ENCODE measurements around the gene LRP5. TPM values are rescaled to one million over a fixed set of nuclear protein-coding genes. Genes with fewer than 3 reads are reported as not detected.

The LRP5 gene
- total RNA-seq, 2 experiments from 2014 or later: 32.2 to 32.7 TPM

DNA sequence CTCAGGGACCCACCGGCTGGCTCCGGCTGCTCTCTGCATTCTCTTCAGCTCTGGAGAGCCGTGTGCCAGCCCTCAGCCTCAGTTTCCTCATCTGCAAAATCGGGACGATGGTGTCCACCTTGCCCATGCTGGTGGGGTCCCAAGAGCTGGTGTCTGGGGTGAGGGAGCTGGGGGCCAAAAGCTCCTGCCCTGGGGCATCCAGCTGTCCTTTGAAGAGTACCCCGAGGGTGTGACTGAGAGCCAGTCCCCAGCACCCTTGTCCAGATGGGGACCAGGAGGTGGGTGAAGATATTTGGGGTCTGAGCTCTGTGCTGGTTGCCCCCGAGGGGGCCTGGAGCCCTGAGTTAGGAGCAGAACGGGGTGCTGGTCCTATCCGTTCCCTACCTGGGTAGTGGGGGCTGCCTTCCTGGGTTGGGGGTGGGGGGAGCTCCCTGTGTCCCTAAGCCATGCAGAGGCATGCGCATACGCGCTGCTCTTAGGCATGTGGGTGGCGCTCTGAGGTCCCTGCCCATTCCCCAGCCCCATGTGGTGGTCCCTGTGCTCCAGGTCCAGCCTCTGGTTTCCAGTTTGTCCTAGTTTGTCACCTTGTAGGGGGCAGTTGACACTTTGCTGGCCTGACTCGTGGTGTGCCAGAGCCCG, 4.9 kb downstream of the LRP5 start:
- POLR2A ChIA-PET: no interaction called here
- H3K27ac Mint-ChIP-seq: no peak overlapping the region
- DNase-seq: no peak
- H3K4me3 Mint-ChIP-seq: no peak overlapping the region
- H3K4me1 Mint-ChIP-seq: peaks cover 33% of the 10 kb centered on the region
- CTCF ChIA-PET: interaction anchor here (0.6 kb wide), 1 partner anchor 40 kb away, joined by 3 read pairs; no protein-coding TSS in a partner anchor
- H3K9me3 Mint-ChIP-seq: no peaks in the 10 kb centered on the region
- peaks cover 4% of the 10 kb centered on the region for H3K27me3 Mint-ChIP-seq
- H3K36me3 Mint-ChIP-seq (ENCODE audit: low read depth): peaks cover 11% of the 10 kb centered on the region

DNA sequence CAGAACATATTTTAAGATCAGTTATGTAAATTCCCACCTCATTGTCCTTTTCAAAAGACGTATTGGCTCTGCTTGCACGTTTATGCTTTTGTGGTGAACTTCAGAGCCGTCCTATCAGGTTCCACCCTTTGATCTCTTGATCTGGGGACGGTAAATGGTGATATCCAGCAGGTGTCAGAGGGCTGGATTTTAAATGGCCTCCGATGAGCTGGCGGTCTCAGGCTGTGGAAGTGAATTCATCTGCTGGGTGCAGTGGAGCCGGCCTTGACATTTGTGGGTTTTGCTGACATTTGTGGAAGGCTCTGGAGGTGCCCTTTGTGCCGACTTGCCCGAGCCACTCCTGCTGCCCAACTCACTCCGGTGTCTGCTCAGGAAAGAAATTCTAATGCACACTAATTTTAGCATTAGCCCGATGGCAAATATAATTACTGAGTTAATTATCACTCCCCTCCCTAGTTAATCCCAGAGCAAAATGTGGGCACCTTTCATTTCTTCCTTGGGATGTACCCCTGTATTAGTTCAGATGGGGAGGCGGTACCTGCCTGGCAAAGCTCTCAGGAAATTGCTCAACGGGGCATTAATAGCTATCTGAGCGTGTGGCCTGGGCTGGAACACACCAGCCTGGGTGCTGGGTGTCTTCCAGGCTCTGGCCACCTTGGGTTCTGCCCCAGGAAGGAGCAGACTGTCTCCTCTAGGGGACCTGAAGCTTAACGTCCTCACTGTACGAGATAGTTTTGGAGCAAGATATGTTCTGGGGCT, 9.1 kb downstream of the LRP5 start:
- POLR2A ChIA-PET: no interaction called here
- no peak for DNase-seq
- CTCF ChIA-PET: interaction anchor here (1.0 kb wide), 1 partner anchor 62 kb away, joined by 3 read pairs; no protein-coding TSS in a partner anchor
- Mint-ChIP-seq H3K4me1 (peaks cover 7% of the 10 kb centered on the region), H3K27ac (no peak overlapping the region), H3K36me3 (ENCODE audit: low read depth) (peaks cover 4% of the 10 kb centered on the region), H3K9me3 (no peaks in the 10 kb centered on the region), H3K27me3 (no peaks in the 10 kb centered on the region), H3K4me3 (no peak overlapping the region)

DNA sequence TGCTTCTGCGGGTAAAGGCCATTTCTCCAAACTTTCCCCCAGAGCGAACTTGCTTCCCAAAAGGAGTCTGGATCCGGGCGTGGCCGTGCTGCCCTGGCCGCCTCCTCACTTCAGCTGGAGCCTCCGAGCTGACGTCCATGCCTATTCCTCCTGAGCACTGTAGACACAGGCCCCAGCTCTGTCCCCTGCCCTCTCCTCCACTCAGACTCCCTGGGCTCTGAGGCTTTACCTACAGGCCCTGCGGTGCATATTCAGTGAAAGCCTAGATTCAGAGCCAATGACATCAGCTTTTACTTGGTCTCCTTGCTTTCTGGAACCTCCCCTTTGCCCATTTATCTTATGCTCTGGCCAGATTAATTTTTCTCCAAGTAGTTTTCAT, 9.7 kb downstream of the LRP5 start:
- peaks cover 4% of the 10 kb centered on the region for H3K36me3 Mint-ChIP-seq (ENCODE audit: low read depth)
- H3K27me3 Mint-ChIP-seq: no peaks in the 10 kb centered on the region
- CTCF ChIA-PET: interaction anchor here (0.6 to 1.0 kb wide), 2 partner anchors 62 to 1124 kb away, joined by 3 to 4 read pairs; no protein-coding TSS in a partner anchor
- POLR2A ChIA-PET: no interaction called here
- H3K9me3 Mint-ChIP-seq: no peaks in the 10 kb centered on the region
- H3K4me1 Mint-ChIP-seq: peaks cover 7% of the 10 kb centered on the region
- no peak overlapping the region for H3K4me3 Mint-ChIP-seq
- no peak overlapping the region for H3K27ac Mint-ChIP-seq
- DNase-seq: no peak

DNA sequence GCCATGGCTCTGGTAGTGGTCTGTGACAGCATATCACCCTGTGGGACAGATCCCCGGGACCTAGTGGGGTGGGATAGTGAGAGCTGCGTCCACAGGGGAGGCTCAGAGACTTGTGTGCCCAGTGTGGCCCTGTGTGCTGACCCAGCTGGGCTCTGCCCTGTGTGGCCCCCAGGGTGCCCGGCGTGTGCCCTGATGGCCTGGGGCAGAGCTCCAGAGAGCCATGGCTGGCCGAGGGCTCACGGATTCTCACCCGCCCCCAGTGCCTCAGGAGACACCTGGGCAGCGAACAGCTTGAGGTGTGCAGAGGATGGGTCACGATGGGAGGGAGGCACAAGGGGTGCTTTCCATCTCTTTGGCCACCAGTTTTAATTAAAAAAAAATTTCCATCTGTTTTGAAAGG, 11.8 kb downstream of the LRP5 start:
- ChIA-PET CTCF (interaction anchor here (0.5 to 1.5 kb wide), 3 partner anchors 9 to 66 kb away, joined by 3 to 5 read pairs (median 3); no protein-coding TSS in a partner anchor), POLR2A (no interaction called here)
- Mint-ChIP-seq H3K4me3 (no peak overlapping the region), H3K27me3 (no peaks in the 10 kb centered on the region), H3K27ac (no peak overlapping the region), H3K36me3 (ENCODE audit: low read depth) (peaks cover 10% of the 10 kb centered on the region), H3K4me1 (peaks cover 28% of the 10 kb centered on the region), H3K9me3 (no peaks in the 10 kb centered on the region)
- DNase-seq: no peak

DNA sequence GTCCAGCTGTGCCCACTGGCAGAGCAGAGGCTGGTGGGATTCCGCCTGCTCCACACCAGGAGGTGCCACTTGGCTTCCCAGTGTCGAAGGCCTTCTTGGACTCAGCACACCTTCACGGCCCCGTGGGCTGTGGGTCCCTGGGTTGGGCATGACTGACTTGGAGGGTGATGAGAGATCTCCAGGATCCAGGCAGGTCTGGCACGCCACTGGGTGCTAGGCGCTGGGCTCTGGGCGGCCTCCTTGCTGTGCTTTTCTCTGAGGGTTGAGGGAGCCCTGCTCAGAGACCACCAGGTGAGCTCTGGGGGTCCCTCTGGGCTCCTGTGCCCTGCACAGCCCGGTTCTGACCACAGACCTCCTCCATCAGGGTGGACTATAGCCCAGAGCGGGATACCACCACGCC, 12.3 kb downstream of the LRP5 start:
- CTCF ChIA-PET: interaction anchor here (0.5 to 1.5 kb wide), 2 partner anchors 24 to 67 kb away, joined by 3 to 5 read pairs; no protein-coding TSS in a partner anchor

DNA sequence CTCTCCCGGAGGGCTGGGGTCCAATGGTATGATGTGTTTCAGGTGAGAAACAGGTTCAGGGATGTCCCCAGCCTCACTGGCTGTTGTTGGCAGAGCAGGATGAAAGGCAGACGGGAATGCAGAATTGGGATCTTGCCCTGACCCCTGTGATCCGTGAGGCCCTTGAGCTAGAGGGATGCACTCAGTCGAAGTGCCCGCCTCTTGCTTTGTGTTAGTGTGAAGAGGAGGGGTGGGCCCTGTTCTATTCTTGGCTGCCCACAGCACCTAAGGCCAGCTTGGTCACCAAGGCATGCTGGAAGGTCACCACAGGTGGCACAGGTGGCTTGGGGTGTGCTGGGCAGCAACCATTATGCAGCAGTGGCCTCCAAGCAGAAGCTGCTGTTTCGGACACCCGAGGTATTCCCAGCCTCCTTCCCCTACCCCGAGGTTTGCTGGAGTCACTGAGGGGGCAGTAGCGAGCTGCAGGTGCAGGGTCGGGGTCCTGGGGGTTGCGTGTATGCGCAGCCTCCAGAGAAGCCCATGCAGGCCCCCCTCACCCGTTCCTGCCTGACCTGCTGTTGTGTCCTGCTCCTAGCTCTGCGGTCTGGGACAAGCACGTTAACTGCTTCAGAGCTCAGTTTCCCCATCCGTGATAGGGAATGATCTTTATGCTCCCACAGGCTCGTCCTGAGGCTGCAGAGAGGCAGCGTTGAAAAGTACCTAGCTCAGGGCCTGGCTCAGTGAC, 13.0 kb downstream of the LRP5 start:
- ChIA-PET POLR2A (no interaction called here), CTCF (no interaction called here)

More for the DNA sequence above, 12.3 kb downstream of the LRP5 start:
- Mint-ChIP-seq H3K4me3 (no peak overlapping the region), H3K27ac (no peak overlapping the region), H3K9me3 (no peaks in the 10 kb centered on the region), H3K4me1 (peaks cover 29% of the 10 kb centered on the region), H3K27me3 (no peaks in the 10 kb centered on the region), H3K36me3 (ENCODE audit: low read depth) (peaks cover 10% of the 10 kb centered on the region)
- DNase-seq: no peak
- POLR2A ChIA-PET: no interaction called here

DNA sequence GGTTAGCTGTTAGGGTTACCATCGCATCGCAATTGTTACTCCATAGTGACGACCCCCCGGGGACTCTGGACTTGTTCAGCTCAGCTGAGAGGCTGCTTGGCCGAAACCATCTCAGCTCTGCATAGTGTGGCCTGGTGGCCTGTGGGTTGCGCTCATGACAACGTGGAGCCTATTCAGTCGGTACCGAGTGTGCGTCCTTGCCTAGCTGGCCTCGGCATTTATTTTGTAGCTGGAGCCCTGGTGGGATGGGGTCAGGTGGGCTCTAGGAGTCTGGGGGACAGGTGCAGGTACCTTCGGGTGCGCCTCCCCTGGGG, 13.5 kb downstream of the LRP5 start:
- Mint-ChIP-seq H3K36me3 (ENCODE audit: low read depth) (peaks cover 11% of the 10 kb centered on the region), H3K4me3 (no peak overlapping the region), H3K27me3 (no peaks in the 10 kb centered on the region), H3K27ac (no peak overlapping the region), H3K4me1 (peaks cover 41% of the 10 kb centered on the region), H3K9me3 (no peaks in the 10 kb centered on the region)
- ChIA-PET CTCF (no interaction called here), POLR2A (no interaction called here)
- no peak for DNase-seq

More for the DNA sequence above, 13.0 kb downstream of the LRP5 start:
- Mint-ChIP-seq H3K27ac (no peak overlapping the region), H3K27me3 (no peaks in the 10 kb centered on the region), H3K4me3 (no peak overlapping the region), H3K9me3 (no peaks in the 10 kb centered on the region), H3K36me3 (ENCODE audit: low read depth) (peaks cover 10% of the 10 kb centered on the region), H3K4me1 (peaks cover 36% of the 10 kb centered on the region)
- DNase-seq: no peak

DNA sequence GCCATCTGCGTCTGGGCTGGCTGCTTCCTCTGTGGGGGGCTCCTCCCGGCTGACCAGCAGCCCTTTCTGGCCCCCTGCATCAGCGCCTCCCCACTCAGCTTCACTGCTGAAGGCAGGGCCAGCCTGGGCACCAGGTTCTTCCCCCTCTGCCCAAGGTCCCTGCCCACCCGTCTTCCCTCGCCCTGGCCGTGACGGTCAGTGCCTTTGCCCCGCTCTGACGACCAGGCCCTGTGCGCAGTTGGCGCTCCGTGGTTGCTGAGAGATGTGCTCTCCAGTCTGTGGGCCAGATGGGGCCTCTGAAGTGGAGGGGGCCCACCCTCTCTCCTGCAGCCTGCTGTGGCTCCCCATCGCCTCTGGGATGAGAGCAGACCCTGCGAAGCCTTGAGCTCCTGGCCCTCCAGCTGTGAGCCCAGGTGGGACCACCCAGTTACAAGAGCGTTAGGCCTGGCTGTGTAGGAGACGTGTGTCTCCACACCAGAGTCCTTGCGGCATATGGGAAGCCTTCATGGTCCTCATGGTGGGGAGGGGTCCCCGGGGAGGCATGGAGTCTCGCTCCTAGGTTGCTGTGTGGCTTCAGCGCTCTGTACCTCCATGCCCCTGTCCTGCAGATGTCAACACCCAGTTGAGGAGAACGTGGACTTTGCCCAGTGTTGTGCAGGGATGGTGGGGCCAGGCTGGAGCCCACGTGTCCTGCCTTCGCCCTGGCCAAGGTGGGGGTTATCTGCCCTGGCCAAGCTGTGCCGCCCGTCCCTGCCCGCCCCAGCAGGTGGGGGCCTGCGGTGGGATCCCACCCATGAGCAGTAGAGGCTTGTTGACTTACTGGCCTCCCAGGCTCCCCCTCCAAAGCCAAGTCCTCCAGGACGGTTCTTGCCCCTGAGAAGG, 14.2 kb downstream of the LRP5 start:
- no peaks in the 10 kb centered on the region for H3K27me3 Mint-ChIP-seq
- ChIA-PET CTCF (interaction anchor here (0.6 kb wide), 1 partner anchor 21 kb away, joined by 3 read pairs; no protein-coding TSS in a partner anchor), POLR2A (no interaction called here)
- H3K27ac Mint-ChIP-seq: no peak overlapping the region
- H3K9me3 Mint-ChIP-seq: no peaks in the 10 kb centered on the region
- DNase-seq: no peak
- H3K4me3 Mint-ChIP-seq: no peak overlapping the region
- peaks cover 12% of the 10 kb centered on the region for H3K36me3 Mint-ChIP-seq (ENCODE audit: low read depth)
- peaks cover 48% of the 10 kb centered on the region for H3K4me1 Mint-ChIP-seq

DNA sequence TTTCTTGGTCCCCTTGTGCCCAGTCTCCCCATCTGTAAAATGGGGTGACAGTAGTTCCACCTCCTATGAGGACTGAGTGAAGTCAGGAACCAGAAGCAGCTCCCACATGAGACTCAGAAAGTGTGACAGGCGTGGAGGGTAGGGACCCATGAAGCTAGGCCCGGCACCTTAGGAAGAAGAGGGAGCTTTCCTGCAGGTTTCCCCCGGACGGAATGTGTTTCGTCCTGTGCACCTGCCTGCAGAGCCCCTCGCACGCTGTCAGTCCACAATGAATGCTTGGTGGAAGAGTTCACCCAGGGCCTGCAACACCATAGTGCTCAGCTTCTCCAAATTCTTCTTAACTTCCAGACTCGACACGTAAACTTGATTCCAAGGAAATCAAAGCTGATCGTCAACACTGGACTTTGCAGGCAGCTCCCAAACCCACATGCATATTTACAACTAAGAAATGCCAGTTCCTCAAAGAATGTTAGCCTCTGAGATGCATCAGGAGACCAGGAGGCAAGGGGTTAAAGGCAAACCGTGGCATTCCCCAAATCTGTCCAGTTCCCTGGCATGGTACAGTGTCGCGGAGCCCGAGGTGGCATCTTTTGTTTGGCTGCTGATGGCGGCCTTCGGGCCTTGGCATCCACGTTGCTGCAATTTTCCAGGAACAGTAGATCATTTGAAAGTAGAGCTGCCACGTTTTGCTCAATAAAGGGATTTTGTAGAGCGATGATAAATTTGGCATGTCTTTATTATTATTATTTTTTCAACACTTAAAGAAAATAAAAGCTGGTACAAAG, 15.4 kb downstream of the LRP5 start:
- H3K9me3 Mint-ChIP-seq: no peaks in the 10 kb centered on the region
- ChIA-PET POLR2A (no interaction called here), CTCF (interaction anchor here (0.7 to 1.3 kb wide), 3 partner anchors 8 to 26 kb away, joined by 3 read pairs; no protein-coding TSS in a partner anchor)
- peak overlapping the region; percentile 38 for H3K4me3 Mint-ChIP-seq
- H3K27me3 Mint-ChIP-seq: no peaks in the 10 kb centered on the region
- H3K4me1 Mint-ChIP-seq: peaks cover 60% of the 10 kb centered on the region
- no peak for DNase-seq
- H3K36me3 Mint-ChIP-seq (ENCODE audit: low read depth): peaks cover 15% of the 10 kb centered on the region
- H3K27ac Mint-ChIP-seq: peak overlapping the region; percentile 41

DNA sequence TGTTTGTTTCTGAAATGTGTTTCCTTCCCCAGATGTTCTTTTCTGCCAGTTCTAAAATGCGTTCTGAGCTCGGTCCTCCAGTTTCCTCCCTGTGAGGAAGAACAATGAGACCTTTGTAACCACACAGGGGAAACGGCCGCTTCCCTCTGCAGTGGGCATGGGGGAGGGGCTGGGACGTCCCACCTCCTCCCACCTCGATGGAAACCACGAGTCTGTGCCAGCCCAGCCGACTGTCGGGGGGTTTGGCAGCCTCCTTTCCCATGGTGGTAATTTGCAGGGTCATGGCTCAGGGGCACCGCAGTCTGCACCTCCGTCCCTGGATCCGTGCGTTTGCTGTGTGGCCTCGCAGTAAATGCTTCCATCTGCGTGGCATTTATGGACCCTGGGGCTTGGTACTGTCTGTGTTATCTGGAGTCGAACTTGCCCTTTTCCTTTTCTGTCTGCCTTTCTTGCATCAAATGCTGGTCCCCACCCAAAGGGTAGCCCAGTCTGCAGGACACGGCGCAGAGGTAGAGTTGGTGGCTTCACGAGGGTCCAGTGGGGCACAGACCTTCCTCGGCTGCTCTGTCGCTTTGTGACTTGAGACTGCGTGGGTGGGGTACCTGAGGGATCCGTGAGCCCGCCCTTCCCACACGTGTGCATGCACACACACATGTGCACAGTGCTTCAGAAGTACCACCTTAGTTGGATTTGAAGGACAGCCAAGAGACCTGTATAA, 16.1 kb downstream of the LRP5 start:
- Mint-ChIP-seq H3K4me1 (peaks cover 68% of the 10 kb centered on the region), H3K27me3 (no peaks in the 10 kb centered on the region), H3K9me3 (no peaks in the 10 kb centered on the region), H3K4me3 (no peak overlapping the region), H3K36me3 (ENCODE audit: low read depth) (peaks cover 15% of the 10 kb centered on the region), H3K27ac (no peak overlapping the region)
- ChIA-PET CTCF (interaction anchor here (0.6 to 1.3 kb wide), 4 partner anchors 8 to 496 kb away, joined by 3 to 4 read pairs (median 3); no protein-coding TSS in a partner anchor), POLR2A (no interaction called here)
- DNase-seq: peak; percentile 37

DNA sequence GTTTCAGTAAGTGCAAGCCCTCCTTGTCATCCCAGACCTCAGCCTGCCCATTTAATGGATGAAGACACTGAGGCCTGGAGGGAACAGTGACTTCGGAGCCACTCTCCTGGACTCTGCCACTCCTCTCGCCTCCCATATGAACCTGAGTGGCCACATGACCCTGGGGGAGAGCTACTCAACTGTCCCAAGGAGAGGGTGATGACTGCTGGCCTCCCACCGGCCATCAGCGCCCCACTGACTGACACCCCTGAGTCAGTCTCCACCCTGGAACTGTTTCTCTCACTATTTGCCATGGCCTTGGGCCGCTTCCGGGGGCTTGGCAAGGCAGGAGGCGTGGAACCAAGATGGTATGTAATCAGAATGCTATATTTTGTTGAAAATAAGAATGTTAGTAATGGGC, 17.1 kb downstream of the LRP5 start:
- Mint-ChIP-seq H3K36me3 (ENCODE audit: low read depth) (peaks cover 20% of the 10 kb centered on the region), H3K27me3 (no peaks in the 10 kb centered on the region), H3K4me1 (peaks cover 76% of the 10 kb centered on the region), H3K4me3 (no peak overlapping the region), H3K9me3 (no peaks in the 10 kb centered on the region), H3K27ac (peak overlapping the region; percentile 66)
- no peak for DNase-seq
- POLR2A ChIA-PET: no interaction called here
- CTCF ChIA-PET: interaction anchor here (0.6 kb wide), 1 partner anchor 495 kb away, joined by 4 read pairs; no protein-coding TSS in a partner anchor

Data from activated CD4-positive, alpha-beta T cell treated with anti-CD3 and anti-CD28 coated beads, Interleukin-2, amount 10 ng/mL, durations not matched to agents 7 days and 5 days (primary cell).